ENCODE data around the gene MRPS23.

DNA sequence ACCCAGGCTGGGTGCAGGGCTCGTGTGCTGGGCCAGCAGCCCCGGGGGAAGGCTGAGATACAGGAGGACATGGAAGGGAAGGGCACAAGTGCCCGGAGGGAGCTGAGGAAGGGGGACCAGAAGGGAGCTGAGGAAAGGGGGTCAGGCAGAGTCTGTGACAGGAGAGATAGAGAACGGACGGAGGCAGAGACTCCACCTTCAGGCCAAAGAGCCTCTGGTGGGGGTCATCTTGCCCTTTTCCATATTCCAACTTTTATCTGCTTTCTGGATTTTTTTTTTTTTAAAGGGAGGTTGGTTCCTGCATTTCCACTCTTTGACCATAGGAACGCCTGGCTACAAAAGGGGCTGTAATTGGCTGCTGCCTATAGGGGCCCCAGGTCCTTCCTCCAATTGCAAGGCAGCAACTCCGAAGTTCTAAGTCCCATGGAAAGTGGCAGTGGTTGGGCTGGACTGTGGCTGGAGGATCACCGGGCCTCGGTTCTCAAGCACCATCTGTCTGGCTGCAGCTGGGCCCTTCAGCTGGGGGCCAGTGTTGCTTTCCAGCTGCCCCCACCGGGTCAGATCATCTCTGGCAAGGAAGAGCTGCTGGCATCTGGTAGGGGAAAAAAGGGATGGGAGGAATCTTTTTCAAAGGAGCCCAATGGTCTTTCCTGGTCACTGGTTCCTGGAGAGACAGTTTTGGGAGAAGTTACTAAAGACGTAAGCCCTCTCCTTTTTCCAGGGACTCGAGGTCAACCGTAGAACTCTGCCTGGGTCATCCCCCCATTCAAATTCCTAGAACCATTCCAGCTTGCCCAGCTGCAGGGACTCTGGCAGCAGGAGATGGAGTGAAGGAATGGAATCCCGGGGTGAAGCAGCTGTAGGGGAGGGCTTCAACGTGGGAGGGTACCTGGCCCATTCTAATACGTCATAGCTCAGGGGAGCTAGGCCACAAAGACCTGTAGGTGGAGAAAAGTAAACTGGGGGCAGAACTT is 13.1 kb upstream of the MRPS23 start:
- TF ChIP-seq, protein P1, sequence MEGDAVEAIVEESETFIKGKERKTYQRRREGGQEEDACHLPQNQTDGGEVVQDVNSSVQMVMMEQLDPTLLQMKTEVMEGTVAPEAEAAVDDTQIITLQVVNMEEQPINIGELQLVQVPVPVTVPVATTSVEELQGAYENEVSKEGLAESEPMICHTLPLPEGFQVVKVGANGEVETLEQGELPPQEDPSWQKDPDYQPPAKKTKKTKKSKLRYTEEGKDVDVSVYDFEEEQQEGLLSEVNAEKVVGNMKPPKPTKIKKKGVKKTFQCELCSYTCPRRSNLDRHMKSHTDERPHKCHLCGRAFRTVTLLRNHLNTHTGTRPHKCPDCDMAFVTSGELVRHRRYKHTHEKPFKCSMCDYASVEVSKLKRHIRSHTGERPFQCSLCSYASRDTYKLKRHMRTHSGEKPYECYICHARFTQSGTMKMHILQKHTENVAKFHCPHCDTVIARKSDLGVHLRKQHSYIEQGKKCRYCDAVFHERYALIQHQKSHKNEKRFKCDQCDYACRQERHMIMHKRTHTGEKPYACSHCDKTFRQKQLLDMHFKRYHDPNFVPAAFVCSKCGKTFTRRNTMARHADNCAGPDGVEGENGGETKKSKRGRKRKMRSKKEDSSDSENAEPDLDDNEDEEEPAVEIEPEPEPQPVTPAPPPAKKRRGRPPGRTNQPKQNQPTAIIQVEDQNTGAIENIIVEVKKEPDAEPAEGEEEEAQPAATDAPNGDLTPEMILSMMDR (conservative IDR thresholded peaks at IDR 0.05; ENCODE audit: low read depth, low read length): no peak
- TF ChIP-seq EZH2 (IDR thresholded peaks at IDR 0.05; ENCODE audit: low read length, unreplicated experiment): no peak
